HL-60 (cell line): ENCODE results near the gene HOXD12.
A peak's percentile ranks its signal among the peaks of the same experiment; 100 is the strongest.

Experiments
- DNase-seq, 2 experiments: peaks; one replicate each; pipeline ENCODE4 v3.0.0-alpha.2; 2010 to 2020; ENCODE audit warnings: low read depth in 1 of 2, low spot score in 1 of 2
- H3K27ac ChIP-seq: fragments of 250-450 bp; sonication (Bioruptor Pico); replicated peaks from 2 replicates; pipeline ENCODE4 v1.5.1; 2020; ENCODE audit warnings: mild to moderate bottlenecking, moderate library complexity
- H3K27me3 ChIP-seq: fragments of 250-450 bp; sonication (Bioruptor Pico); 2 replicates; pipeline ENCODE4 v1.5.1; 2021; ENCODE audit warnings: mild to moderate bottlenecking, moderate library complexity; ENCODE audit not compliant: insufficient read depth, poor library complexity, severe bottlenecking
- H3K4me3 ChIP-seq: replicated peaks from 2 replicates; pipeline ENCODE4 v1.5.1; 2011; ENCODE audit warnings: mild to moderate bottlenecking, control low read depth, low read length; ENCODE audit not compliant: insufficient read depth
- CTCF ChIP-seq: IDR thresholded peaks from one replicate; pipeline ENCODE4 v1.5.1; 2011; ENCODE audit warnings: low read length, control low read depth, inconsistent platforms; ENCODE audit not compliant: insufficient read depth
- GABPA ChIP-seq: IDR thresholded peaks from 2 replicates; pipeline ENCODE4 v1.6.1; 2012; ENCODE audit warnings: low read depth
- POLR2AphosphoS5 ChIP-seq: IDR thresholded peaks from 2 replicates; pipeline ENCODE4 v1.6.1; 2012; ENCODE audit warnings: low read depth
- REST ChIP-seq: IDR thresholded peaks from 2 replicates; pipeline ENCODE4 v1.6.1; 2012; ENCODE audit warnings: low read depth; ENCODE audit not compliant: insufficient replicate concordance
- SPI1 ChIP-seq: IDR thresholded peaks from 2 replicates; pipeline ENCODE4 v1.6.1; 2012; ENCODE audit warnings: low read depth, mild to moderate bottlenecking, borderline replicate concordance

The HOXD12 gene

GRCh38 chr2:176140513-176141317 is 41.1 kb downstream of the HOXD12 start:
- H3K4me3 ChIP-seq = peak overlapping the region; percentile 32
- peaks cover 58% of the 10 kb centered on the region for H3K27me3 ChIP-seq
- no peak overlapping the region for H3K27ac ChIP-seq
- no peak for TF ChIP-seq REST
- TF ChIP-seq CTCF = peak; percentile 54
- peak; percentile 46 to 62 for DNase-seq

- Histone ChIP-seq H3K27ac (no peak overlapping the region), H3K4me3 (no peak overlapping the region), H3K27me3 (peaks cover 58% of the 10 kb centered on the region)
- no peak for TF ChIP-seq GABPA
- TF ChIP-seq SPI1 = no peak
- TF ChIP-seq REST = no peak
- no peak for TF ChIP-seq POLR2AphosphoS5
- no peak for TF ChIP-seq CTCF
- no peak for DNase-seq
Observed at GRCh38 chr2:176142281-176142680, 42.7 kb downstream of the HOXD12 start.

GRCh38 chr2:176145085-176145969 is 45.7 kb downstream of the HOXD12 start:
- no peak for TF ChIP-seq GABPA
- TF ChIP-seq CTCF = no peak
- TF ChIP-seq REST = no peak
- TF ChIP-seq SPI1 = no peak
- TF ChIP-seq POLR2AphosphoS5 = no peak
- no peak overlapping the region for H3K27ac ChIP-seq
- DNase-seq = no peak
- H3K27me3 ChIP-seq = peaks cover 57% of the 10 kb centered on the region
- H3K4me3 ChIP-seq = no peak overlapping the region
